GM20431 (cell line): Measurements from ENCODE around the gene TDRD7.

Experiments used
- in situ Hi-C: fragments of 300-500 bp; cut with MseI, MboI; formaldehyde crosslinking; loops from one replicate; pipeline ENCODE4 v1.15.0; 2020; ENCODE audit warnings: low sequenced_read_pairs; ENCODE audit not compliant: unreplicated experiment

TDRD7 gene

DNA sequence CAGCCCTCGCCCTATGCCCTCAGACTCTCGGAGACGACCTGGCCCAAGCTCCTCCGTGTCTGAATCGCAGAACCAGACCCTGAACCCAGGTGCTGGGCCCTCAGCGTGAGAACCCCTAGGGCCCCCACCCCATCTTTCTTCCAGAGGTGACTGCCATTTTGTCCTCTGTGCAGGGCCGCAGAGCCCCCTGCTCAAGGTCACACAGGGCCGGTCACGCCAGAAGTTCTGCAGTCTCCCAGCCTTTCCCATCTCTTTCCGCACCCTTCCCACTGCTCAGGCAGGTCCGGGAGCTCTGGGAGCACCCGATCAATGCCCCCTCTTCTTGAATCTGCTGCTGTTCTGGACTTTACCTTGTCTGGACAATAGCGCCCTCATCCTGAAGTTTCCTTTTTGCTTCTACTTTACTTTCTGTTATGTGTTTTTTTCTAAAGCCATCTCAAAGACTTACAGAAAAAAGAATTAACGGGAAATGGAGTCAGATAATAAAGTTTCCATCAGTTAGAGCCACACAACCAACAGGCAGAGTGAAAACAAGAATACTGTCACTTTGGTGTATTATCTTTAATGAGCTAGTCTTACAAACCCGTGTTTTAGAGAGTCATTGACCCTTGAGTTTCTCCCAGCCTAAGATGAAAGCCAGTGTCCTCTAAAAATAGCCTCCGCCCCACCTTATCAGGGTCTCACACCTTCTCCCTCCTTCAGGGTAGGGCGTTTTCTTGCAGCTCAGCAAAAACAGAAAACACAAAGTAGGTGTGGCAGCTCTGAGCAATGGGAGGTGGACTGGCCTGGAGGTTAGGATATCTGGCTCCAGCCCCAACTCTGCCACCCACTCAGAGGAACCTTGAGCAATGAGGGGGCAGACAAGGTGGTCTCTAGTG is 91.3 kb downstream of the TDRD7 start:
- in situ Hi-C loops = no loop called here

DNA sequence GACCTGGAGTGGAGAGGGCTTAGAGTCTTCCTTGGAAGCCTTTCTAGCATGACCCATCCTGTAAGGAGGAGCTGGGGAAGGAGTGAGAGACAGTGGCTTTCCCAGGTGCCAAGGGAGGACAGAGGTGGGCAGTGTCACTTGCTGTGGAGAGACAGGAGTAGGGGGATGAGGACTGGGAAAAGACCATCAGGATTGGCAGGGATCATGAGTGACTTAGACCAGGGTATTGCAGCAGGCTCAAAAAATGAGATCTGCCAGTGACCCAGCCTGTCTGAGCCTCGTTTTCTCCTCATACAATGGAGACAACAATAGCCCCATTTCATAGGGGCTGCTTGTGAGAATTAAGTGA is 91.9 kb downstream of the TDRD7 start:
- in situ Hi-C loops = no loop called here

DNA sequence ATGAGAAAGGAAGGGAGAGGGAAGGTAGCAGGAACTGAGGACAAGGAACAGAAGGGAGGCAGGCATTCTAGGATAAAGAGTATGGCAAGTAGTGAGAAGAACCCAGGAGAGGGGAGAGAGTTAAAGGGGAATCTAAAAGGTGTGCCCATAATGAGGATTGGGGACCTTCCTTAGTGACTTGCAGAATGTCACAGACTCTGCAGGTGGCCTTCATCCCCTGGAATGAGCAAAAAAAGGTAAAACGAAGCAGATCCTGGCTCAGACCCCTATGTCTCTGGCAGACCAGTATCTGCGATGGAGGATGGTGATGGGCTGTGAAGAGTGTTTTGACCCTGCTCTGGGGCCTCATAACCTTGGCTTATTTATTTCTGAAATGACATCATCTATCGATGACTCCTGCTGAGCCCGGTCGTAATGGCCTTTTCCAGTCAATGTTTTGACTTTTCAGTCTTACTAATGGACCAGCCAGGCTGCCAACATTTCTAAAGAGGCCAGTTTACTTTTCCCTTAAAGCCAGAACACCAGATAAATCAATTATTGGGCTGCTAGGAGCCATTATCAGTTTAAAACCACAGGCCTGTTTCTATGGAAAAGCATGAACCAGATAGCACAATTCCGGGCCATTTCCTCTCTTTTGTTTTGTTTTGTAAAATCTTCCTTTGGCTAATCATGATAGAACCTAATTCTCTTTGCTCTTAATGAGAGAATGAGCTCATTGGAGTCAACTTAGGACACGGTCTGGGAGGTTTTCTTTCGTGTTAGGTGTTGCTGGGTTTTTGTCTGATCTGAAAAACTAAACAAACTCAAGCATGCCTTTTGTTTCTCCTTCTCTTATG is 92.7 kb downstream of the TDRD7 start:
- in situ Hi-C loops = no loop called here

DNA sequence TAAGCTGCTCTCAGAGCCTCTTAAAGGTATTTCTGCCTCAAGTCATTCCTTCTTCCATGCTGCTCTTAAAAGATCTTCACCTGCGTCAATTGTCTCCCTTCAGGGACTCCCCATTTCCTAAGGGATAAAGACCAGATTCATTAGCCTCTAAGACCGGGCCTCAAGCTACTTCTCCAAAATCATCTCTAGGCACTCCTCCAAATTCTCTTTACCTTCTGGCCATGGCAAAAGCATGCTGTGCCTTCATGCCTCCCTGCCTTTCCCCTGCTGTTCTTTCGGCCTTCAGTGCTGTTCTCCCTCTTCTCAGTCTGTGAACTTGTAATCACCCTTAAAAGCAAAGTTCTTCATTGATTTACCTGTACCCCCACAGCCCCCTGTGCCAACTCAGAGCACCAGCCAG is 93.9 kb downstream of the TDRD7 start:
- in situ Hi-C loops = no loop called here

DNA sequence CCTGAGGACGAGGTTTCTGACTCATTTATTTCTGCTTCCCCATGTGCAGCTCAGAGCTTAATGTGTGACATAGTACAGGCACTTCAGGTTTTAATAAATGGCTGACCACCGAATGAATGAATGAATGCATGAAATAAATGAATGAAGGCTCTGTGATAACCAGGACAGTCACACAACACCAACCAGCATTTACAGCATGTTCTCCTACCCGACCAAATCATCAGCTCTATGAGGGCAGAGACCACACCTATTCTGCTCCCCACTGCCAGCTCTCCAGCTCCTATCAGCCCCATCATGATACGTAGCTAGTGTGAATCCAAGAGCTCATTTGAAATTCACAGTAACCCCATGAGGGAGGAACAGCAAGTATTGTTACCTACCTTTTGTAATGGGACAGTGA is 94.4 kb downstream of the TDRD7 start:
- in situ Hi-C loops = no loop called here

DNA sequence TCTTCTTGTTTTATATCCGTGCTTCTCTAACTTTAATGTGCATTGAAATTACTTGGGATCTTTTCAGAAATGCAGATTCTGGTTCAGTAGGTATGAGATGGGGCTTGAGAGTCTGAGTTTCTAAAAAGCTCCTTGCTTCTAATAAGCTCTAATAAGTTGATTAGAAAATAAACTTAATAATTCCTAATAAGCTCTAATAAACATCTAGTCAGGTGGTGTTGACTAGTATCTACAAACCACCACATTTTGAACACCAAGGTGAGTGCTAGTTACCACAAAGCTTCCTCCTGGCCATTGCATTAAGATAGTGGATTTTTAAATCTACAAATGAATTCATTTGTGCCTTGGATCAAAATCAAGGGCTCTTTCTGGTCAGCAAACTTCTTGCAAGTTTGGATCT is 94.9 kb downstream of the TDRD7 start:
- in situ Hi-C loops = no loop called here

DNA sequence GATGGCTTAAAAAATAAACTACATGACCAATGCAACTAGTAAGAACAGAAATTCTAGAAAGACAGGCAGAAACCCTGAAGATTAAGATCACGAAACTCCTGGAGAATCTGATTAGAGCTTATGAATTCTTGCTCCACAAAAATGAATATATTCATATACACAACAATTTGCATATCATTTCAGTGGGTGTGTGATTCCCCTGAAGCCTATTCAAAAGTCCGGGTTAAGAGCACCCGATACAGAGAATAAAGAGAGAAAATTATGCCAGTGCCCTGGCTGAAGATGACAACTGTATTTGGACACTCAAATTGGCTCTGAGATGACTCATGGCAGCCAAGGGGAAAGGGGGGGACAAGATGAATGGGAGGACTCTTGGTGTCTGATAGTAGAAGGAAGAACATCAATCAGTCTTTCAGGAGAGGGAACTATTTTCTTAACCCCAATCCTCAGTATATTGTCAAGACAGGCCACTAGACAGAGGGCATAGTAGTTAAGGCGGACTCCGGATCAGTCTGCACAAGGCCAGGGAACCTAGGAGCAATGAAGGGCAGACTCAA is 95.6 kb downstream of the TDRD7 start:
- in situ Hi-C loops = no loop called here

DNA sequence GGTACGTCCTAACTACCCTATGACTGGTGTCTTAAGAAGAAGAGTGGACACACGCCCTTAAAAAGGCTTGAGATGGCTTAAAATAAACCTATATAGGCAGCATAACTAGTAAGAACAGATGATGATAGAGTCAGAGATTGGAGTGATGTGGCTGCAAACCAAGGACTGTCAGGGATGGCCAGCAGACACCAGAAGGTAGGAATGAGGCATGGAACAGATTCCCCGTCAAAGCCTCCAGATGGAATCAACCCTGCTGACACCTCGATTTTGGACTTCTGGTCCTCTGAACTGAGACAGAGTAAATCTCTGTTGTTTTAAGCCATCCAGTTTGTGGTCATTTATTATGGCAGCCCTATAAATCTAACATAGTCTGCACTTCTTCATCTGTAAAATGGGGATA is 97.0 kb downstream of the TDRD7 start:
- in situ Hi-C loops = no loop called here

DNA sequence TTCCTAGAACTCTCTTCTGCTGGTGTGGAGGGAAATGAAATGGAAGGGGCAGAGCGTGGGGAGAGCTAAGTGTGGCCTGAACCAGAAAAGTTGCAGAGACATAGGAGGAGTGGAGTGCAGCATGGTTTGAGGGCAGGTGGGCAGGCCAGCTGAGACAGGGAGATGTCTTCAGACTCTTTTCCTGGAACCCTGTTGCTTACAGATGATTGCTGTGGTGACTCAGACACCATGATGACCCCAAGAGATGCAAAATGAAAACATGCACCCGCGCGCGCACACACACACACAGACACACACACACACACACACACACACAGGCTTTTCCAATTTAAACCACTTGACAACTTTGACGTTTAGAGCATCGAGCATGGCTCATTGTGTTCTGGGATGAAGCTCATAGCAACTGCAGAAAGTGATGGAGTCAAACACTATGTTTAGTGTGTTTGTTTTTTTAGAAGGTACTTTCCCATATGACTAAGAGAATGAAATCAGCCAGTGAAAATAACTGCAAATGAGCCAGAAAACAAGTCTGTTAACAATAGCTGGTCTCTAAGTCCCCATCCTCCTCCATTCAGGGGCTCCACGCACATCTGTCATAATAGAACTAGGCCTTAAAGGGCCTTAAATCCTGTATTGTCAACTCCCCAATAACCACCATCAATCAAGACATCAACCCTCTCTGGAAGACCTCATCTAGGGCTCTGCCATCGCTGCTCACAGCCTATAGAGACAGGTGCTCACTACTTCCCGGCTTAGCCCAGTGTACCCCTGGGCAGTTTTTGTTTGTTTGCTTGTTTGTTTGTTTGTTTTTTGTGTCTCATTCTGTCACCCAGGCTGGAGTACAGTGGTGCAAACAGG is 99.1 kb downstream of the TDRD7 start:
- in situ Hi-C loops = no loop called here

DNA sequence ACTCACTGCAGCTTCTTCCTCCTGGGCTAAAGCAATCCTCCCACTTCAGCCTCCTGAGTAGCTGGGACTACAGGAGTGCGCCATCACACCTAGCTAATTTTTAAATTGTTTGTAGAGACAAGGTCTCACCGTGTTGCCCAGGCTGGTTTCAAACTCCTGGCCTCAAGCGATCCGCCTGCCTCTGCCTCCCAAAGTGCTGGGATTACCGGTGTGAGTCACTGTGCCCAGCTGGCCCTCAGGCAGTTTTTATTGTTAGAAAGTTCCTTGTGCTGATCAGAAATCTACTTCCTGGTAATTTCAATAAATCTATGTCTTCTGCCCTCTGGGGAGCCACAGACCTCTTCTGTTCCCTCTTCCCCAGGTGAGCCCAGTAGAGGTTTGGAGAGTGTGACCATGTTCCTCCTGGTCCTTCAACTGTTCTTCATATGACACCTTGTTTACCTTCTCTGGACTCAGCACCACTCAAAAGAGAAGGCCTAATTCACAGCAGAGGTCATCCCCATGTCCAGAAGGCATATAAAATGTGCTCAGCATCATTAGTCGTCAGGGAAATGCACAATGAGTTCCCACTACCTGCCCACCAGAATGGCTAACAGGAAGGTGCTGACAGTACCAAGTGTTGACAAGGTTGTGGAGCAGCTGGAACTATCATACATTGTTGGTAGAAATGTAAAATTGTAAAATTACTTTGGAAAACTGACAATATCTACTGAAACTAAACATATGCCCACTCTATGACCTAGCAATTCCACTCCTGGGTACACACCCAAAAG is 99.9 kb downstream of the TDRD7 start:
- in situ Hi-C loops = no loop called here

DNA sequence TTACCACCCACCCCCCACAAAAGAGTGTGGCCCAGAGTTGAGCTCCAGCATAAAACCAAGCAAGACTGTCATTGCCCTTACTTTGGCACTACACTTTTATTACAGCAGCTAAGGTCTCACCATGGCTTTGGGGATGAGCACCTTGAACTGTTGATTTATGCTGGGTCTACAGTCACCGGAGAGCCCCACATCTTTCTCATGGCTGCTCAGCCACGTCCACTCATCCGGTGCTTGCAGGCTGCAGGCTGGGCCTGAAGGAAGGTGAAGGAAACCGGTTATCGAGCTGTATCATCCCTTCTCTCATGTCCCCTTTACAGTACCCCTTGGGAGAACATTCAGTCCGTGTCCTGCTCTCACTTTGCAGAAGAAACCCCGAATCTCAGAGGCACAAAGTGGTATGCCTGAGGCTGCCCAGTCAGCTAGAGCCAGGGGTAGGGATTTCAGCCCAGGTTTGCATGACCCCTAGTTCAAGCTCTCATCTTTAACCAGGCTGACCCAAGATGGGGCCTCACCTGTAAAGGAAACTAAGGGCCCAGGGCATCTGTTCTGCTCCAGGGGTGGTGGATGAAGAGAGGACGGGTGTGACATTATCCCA is 101.2 kb downstream of the TDRD7 start:
- in situ Hi-C loops = no loop called here

DNA sequence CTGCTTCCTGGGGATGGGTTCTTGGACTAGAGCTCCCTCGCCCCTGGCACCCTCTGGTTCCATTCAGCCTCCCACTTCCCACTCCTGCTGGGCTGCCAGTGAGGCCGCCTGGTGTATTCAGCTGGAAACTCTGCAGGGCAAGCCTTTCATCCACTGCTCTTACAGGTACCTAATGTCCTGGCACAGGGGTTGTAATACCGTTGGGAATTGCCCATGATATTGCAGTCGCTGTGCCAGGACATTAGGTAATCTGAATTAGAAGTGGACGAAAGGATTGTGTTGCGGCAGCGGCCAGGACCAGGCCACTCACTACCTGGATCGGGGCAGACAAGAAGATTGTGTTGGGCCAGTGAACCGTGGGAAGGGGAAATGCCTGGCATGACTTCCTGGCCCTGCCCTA is 102.6 kb downstream of the TDRD7 start:
- in situ Hi-C loops = no loop called here

DNA sequence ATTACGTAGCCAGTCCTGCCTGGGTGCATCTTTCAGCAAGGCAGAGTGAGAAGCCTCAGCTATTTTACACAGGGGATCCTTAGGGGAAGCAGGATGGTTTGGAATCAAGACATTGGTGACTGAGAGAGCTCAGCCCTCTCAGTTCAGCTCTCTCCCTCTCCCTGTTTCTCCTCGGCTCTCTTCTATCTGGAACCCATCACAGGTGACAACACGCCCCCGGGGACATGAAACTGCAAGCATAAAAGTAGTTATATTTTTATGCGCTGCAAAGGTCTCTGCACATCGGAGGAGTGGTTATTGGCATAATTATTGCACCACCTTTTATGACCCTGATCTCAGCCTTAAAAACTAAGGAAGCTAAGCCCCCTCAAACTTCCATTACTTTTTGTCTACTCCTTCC is 103.8 kb downstream of the TDRD7 start:
- in situ Hi-C loops = no loop called here

DNA sequence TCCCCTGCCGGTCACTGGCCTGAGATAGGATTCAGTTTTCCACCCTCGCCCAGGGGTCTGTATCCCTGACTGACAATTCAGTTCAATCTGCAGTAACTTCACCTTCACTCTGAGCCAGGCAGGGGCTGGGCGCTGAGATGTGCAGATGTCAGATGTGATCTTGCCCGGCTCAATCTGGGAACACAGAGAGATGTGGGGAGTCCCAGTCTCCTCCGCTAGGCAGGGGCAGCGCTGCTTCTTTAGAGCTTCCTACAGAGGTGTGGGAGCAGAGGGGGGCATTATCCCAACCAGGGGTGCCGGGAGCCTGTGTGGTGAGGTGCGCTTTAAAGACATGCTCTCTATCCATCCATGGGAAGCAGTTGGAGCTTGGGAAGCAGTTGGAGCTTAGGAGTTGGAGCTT is 104.2 kb downstream of the TDRD7 start:
- in situ Hi-C loops = no loop called here

DNA sequence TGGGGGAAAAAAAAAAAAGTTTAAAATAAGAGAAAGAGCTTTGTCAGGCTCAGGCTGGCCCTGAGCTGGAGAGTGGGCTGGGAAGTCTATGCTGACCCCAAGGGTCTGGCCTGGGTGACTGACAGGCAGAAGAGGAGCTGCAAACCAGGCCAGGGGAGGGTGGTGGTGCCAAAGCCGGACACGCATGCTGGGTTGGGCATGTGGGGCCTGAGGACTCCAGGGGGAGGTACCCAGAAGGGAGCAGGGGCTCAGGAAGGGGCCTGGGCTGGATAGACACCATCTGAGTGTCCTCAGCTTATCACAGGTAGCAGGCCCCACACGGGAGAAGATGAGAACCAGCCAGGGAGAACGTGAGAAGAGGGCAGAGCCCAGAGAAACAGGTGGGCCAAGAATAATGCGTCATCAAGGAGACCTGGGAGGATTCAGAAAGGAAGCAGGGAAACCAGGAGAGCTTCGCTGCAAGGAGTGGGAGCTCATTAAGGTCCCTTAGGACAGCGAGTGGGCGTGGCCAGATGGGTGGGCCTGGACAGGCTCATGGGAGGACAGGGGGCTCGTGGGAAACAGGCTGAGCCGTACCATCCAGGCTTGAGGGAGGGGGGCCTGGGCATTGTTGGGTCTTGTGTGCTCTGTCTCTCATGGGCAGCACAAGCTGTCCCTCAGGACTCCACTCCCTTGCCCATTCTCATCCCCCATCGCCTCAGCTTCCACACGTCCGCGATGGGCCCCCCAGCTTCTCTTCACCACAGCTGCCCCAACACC is 105.6 kb downstream of the TDRD7 start:
- in situ Hi-C loops = no loop called here

DNA sequence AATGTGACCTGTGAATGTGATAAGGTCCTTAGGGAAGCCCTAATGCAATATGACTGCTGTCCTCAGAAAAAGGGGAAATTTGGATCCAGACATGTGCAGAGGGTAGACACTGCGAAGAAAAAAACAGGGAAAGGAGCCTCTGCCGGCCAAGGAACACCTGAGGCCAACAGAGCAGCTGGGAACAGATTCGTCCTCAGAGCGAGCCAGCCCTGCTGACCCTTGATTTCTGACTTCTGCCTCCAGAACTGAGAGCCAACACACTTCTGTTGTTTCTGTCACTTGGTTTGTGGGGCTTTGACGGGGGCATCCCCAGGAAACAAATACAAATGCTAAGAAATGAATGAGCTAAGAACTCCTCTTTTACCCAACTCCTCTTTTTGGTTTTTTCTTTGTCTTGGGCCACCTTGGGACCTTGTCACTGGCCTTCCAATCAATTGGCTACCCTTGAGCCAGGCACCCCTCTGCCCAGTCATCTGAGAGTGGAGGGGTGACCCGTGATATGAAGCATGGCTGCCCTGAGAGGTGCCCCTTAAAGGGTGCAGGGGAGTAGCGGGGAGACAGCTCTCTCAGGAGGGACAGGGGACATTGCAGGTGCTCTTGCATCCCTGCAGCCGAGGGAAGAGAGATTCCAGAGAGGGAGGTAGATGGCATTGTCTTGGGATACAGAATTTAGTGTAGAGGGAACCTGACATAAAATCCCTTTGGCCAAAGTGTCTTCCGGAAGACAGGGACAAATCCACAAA is 106.4 kb downstream of the TDRD7 start:
- in situ Hi-C loops = no loop called here

DNA sequence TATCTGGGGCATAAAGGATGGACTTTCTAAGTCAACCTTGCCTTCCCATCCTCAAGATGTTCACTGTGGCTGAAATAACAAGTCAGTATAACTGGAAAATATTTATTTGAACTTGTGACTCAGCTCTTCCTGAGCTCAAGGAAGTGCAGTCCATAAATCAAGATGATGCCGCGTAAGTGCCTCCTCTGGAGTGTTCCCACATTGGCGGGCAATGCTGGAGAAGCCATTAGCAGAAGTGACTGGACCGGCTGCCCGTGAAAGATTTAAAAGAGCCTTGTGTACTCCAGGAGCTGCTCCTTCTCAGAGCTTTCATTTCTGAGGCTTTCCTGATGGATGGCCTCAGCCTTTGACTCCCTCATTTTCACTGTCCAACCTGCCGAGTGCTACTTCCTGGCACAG is 107.0 kb downstream of the TDRD7 start:
- in situ Hi-C loops = no loop called here

DNA sequence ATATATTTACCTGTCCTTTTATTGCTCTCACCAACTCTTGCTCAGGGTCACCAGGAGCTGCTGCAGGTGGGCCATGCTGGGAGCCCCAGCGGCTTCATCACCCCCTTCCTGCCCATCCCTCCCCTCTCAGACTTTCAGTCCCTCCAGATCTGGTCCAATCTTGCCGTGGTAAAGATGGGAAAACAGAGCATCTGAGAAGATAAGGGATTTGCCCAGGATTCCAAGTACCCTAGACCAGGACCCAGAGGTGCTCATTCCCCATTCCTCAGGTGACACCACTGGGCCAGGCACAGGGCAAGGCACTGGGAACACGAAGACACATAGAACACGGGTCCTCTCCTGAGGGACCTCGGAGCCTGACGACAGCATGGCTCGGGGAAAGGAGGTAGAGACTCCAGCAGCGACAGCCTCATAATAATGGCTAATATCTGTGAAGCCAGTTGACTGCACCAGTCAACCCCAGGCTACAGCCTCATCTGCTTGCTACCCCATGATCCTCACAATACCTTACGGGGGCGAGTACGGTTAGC is 107.6 kb downstream of the TDRD7 start:
- in situ Hi-C loops = no loop called here
